Ovary (tissue), 3 donors: ENCODE measurements around the gene ALLC.

ENCODE experiments used
- CTCF ChIP-seq, 3 donors: fragments of 450-650 bp in 2 of 3; fragments of 200-600 bp in 1 of 3; IDR thresholded peaks; one replicate each; pipeline versions ENCODE4 v1.5.1 to v1.8.0; 2016 to 2022; ENCODE audit warnings: antibody characterized with exemption in 3 of 3, mild to moderate bottlenecking in 1 of 3
- EP300 ChIP-seq: sonication (generic); formaldehyde crosslinking; IDR thresholded peaks from one replicate; pipeline ENCODE4 v1.6.1; 2017; ENCODE audit warnings: antibody characterized with exemption
- POLR2A ChIP-seq: fragments of 450-650 bp; IDR thresholded peaks from one replicate; pipeline ENCODE4 v1.6.1; 2017; ENCODE audit warnings: antibody characterized with exemption, mild to moderate bottlenecking, moderate library complexity
- donor health status: DM: no; HTN: no; CAD: no.

DNA sequence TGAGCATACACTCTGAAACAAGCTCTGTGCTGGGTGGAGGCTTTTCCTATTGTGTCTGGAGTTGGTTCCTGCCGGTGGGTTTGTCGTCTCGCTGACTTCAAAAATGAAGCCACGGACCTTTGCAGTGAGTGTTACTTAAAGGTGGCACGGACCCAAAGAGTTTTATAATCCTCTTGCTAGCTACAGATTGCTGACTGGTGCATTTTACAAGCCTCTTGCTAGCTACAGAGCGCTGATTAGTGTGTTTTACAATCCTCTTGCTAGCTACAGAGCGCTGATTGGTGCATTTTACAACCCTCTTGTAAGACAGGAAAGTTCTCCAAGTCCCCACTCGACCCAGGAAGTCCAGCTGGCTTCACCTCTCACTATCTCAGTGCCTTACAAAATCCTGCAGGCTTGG is 60.7 kb downstream of the ALLC start:
- no peak for TF ChIP-seq EP300
- no peak for TF ChIP-seq CTCF (IDR thresholded peaks at IDR 0.05)
- no peak for TF ChIP-seq POLR2A
